ENCODE results near the gene STYXL1. TPM values are rescaled to one million over a fixed set of nuclear protein-coding genes. Genes with fewer than 3 reads are reported as not detected.
"Not testable (repeated sequence)": the region's sequence is repeated elsewhere in the genome, so short reads cannot be mapped to it uniquely, and the experiment has no call there.

Gene STYXL1
- total and polyA plus RNA-seq, 2 donors (not counting 1 experiment from before 2014, with no cell fraction given): 49.0 to 49.8 TPM

- Histone ChIP-seq H3K4me2 (ENCODE audit: extremely low read depth, insufficient read depth, low read length) (peak overlapping the region; percentile 8), H2AFZ (ENCODE audit: low read length) (no peak overlapping the region), H3K4me1 (ENCODE audit: control insufficient read depth, extremely low read depth, insufficient read depth, low read length) (peaks cover 10% of the 10 kb centered on the region), H3K27ac (ENCODE audit: insufficient read depth, low read length) (peak overlapping the region; percentile 25), H3K27me3 (ENCODE audit: control insufficient read depth, insufficient read depth, low read length) (no peaks in the 10 kb centered on the region), H3K9ac (ENCODE audit: insufficient read depth, low read length) (no peak overlapping the region), H3K36me3 (ENCODE audit: control insufficient read depth, insufficient read depth, low read length) (peaks cover 18% of the 10 kb centered on the region), H3K4me3 (replicated peaks in 1 of 4; ENCODE audit: control extremely low read depth in 1 of 4, insufficient read depth in 1 of 4, low read depth in 3 of 4, low read length in 4 of 4) (no peak overlapping the region), H3K79me2 (ENCODE audit: control insufficient read depth, insufficient read depth, low read length) (peaks cover 62% of the 10 kb centered on the region), H4K20me1 (ENCODE audit: control insufficient read depth, extremely low read depth, insufficient read depth, low read length) (peaks cover 2% of the 10 kb centered on the region), H3K9me3 (ENCODE audit: control insufficient read depth, insufficient read depth, low read depth, low read length) (no peaks in the 10 kb centered on the region)
- DNase-seq (ENCODE audit: low read depth in 2 of 2): peak; percentile 29 to 57
- TF ChIP-seq EZH2 (IDR thresholded peaks at IDR 0.05; ENCODE audit: low read length, missing control alignments): no peak
- TF ChIP-seq CTCF (conservative IDR thresholded peaks at IDR 0.05 in 1 of 2, IDR thresholded peaks at IDR 0.05 in 1 of 2; ENCODE audit: low read depth in 1 of 2, low read length in 2 of 2): no peak
Observed at GRCh38 chr7:76054123-76055120, 6.6 kb upstream of the STYXL1 start.

GRCh38 chr7:76053461-76053860 lies 5.7 kb upstream of the STYXL1 start:
- DNase-seq (ENCODE audit: low read depth in 2 of 2): no peak
- peaks cover 72% of the 10 kb centered on the region for H3K79me2 ChIP-seq (ENCODE audit: control insufficient read depth, insufficient read depth, low read length)
- no peak overlapping the region for H2AFZ ChIP-seq (ENCODE audit: low read length)
- no peak overlapping the region for H3K4me3 ChIP-seq (replicated peaks in 1 of 4; ENCODE audit: control extremely low read depth in 1 of 4, insufficient read depth in 1 of 4, low read depth in 3 of 4, low read length in 4 of 4)
- H3K27ac ChIP-seq (ENCODE audit: insufficient read depth, low read length): peak overlapping the region; percentile 4
- H3K9me3 ChIP-seq (ENCODE audit: control insufficient read depth, insufficient read depth, low read depth, low read length): no peaks in the 10 kb centered on the region
- H3K27me3 ChIP-seq (ENCODE audit: control insufficient read depth, insufficient read depth, low read length): no peaks in the 10 kb centered on the region
- H4K20me1 ChIP-seq (ENCODE audit: control insufficient read depth, extremely low read depth, insufficient read depth, low read length): peaks cover 2% of the 10 kb centered on the region
- TF ChIP-seq EZH2 (IDR thresholded peaks at IDR 0.05; ENCODE audit: low read length, missing control alignments) (no peak), CTCF (conservative IDR thresholded peaks at IDR 0.05 in 1 of 2, IDR thresholded peaks at IDR 0.05 in 1 of 2; ENCODE audit: low read depth in 1 of 2, low read length in 2 of 2) (no peak)
- no peak overlapping the region for H3K9ac ChIP-seq (ENCODE audit: insufficient read depth, low read length)
- no peak overlapping the region for H3K4me2 ChIP-seq (ENCODE audit: extremely low read depth, insufficient read depth, low read length)
- H3K36me3 ChIP-seq (ENCODE audit: control insufficient read depth, insufficient read depth, low read length): peaks cover 14% of the 10 kb centered on the region
- H3K4me1 ChIP-seq (ENCODE audit: control insufficient read depth, extremely low read depth, insufficient read depth, low read length): peaks cover 15% of the 10 kb centered on the region

- H3K4me3 ChIP-seq (replicated peaks in 1 of 4; ENCODE audit: control extremely low read depth in 1 of 4, insufficient read depth in 1 of 4, low read depth in 3 of 4, low read length in 4 of 4); H2AFZ ChIP-seq (ENCODE audit: low read length); H3K27me3 ChIP-seq (ENCODE audit: control insufficient read depth, insufficient read depth, low read length); H3K9me3 ChIP-seq (ENCODE audit: control insufficient read depth, insufficient read depth, low read depth, low read length); H3K9ac ChIP-seq (ENCODE audit: insufficient read depth, low read length); H3K27ac ChIP-seq (ENCODE audit: insufficient read depth, low read length); H3K4me2 ChIP-seq (ENCODE audit: extremely low read depth, insufficient read depth, low read length); H4K20me1 ChIP-seq (ENCODE audit: control insufficient read depth, extremely low read depth, insufficient read depth, low read length); DNase-seq (ENCODE audit: low read depth in 2 of 2): not testable (repeated sequence)
- Histone ChIP-seq H3K4me1 (ENCODE audit: control insufficient read depth, extremely low read depth, insufficient read depth, low read length) (peaks cover 15% of the 10 kb centered on the region), H3K36me3 (ENCODE audit: control insufficient read depth, insufficient read depth, low read length) (peaks cover 14% of the 10 kb centered on the region), H3K79me2 (ENCODE audit: control insufficient read depth, insufficient read depth, low read length) (peaks cover 76% of the 10 kb centered on the region)
Observed at GRCh38 chr7:76052681-76053080, 4.9 kb upstream of the STYXL1 start.

Data from fibroblast of lung (primary cell).